Measurements from ENCODE around the gene PIK3CD.
A peak's percentile ranks its signal among the peaks of the same experiment; 100 is the strongest.
"Not testable (repeated sequence)": the region's sequence is repeated elsewhere in the genome, so short reads cannot be mapped to it uniquely, and the experiment has no call there.

The PIK3CD gene

GRCh38 chr1:9705337-9706093 lies 54.0 kb downstream of the PIK3CD start:
- Mint-ChIP-seq H3K9me3 (ENCODE audit: low read depth) (no peaks in the 10 kb centered on the region), H3K4me3 (peak overlapping the region; percentile 30), H3K27me3 (no peaks in the 10 kb centered on the region), H3K27ac (peak overlapping the region; percentile 87), H3K4me1 (ENCODE audit: low read depth) (peaks cover 58% of the 10 kb centered on the region), H3K36me3 (peaks cover 13% of the 10 kb centered on the region)

GRCh38 chr1:9706178-9706577 lies 54.6 kb downstream of the PIK3CD start:
- Mint-ChIP-seq H3K4me3 (no peak overlapping the region), H3K27ac (peak overlapping the region; percentile 41), H3K36me3 (peaks cover 13% of the 10 kb centered on the region), H3K27me3 (no peaks in the 10 kb centered on the region), H3K9me3 (ENCODE audit: low read depth) (no peaks in the 10 kb centered on the region), H3K4me1 (ENCODE audit: low read depth) (peaks cover 55% of the 10 kb centered on the region)

GRCh38 chr1:9710037-9710436 lies 58.5 kb downstream of the PIK3CD start:
- peaks cover 53% of the 10 kb centered on the region for H3K4me1 Mint-ChIP-seq (ENCODE audit: low read depth)
- H3K4me3 Mint-ChIP-seq: no peak overlapping the region
- no peaks in the 10 kb centered on the region for H3K27me3 Mint-ChIP-seq
- peaks cover 8% of the 10 kb centered on the region for H3K36me3 Mint-ChIP-seq
- H3K9me3 Mint-ChIP-seq (ENCODE audit: low read depth): no peaks in the 10 kb centered on the region
- H3K27ac Mint-ChIP-seq: peak overlapping the region; percentile 76

- H3K4me1 Mint-ChIP-seq (ENCODE audit: low read depth): peaks cover 54% of the 10 kb centered on the region
- no peaks in the 10 kb centered on the region for H3K9me3 Mint-ChIP-seq (ENCODE audit: low read depth)
- peak overlapping the region; percentile 64 for H3K27ac Mint-ChIP-seq
- H3K27me3 Mint-ChIP-seq: no peaks in the 10 kb centered on the region
- H3K4me3 Mint-ChIP-seq: peak overlapping the region; percentile 17
- peaks cover 8% of the 10 kb centered on the region for H3K36me3 Mint-ChIP-seq
Measured at GRCh38 chr1:9711466-9712020, 60.0 kb downstream of the PIK3CD start.

GRCh38 chr1:9712767-9713166 lies 61.2 kb downstream of the PIK3CD start:
- not testable (repeated sequence) for H3K36me3 Mint-ChIP-seq; H3K4me3 Mint-ChIP-seq; H3K27me3 Mint-ChIP-seq; H3K9me3 Mint-ChIP-seq (ENCODE audit: low read depth)
- Mint-ChIP-seq H3K4me1 (ENCODE audit: low read depth) (peaks cover 56% of the 10 kb centered on the region), H3K27ac (peak overlapping the region; percentile 72)

- Mint-ChIP-seq H3K27ac (peak overlapping the region; percentile 87), H3K4me3 (peak overlapping the region; percentile 71), H3K9me3 (ENCODE audit: low read depth) (no peaks in the 10 kb centered on the region), H3K4me1 (ENCODE audit: low read depth) (peaks cover 66% of the 10 kb centered on the region), H3K36me3 (peaks cover 8% of the 10 kb centered on the region), H3K27me3 (no peaks in the 10 kb centered on the region)
Measured at GRCh38 chr1:9714257-9714718, 62.8 kb downstream of the PIK3CD start.

- Mint-ChIP-seq H3K27ac (peak overlapping the region; percentile 96), H3K36me3 (peaks cover 4% of the 10 kb centered on the region), H3K4me3 (peak overlapping the region; percentile 88), H3K27me3 (no peaks in the 10 kb centered on the region), H3K4me1 (ENCODE audit: low read depth) (peaks cover 72% of the 10 kb centered on the region), H3K9me3 (ENCODE audit: low read depth) (no peaks in the 10 kb centered on the region)
Measured at GRCh38 chr1:9715536-9716226, 64.2 kb downstream of the PIK3CD start.

- Mint-ChIP-seq H3K27ac (peak overlapping the region; percentile 96), H3K4me3 (peak overlapping the region; percentile 88), H3K4me1 (ENCODE audit: low read depth) (peaks cover 72% of the 10 kb centered on the region), H3K27me3 (no peaks in the 10 kb centered on the region), H3K9me3 (ENCODE audit: low read depth) (no peaks in the 10 kb centered on the region), H3K36me3 (no peaks in the 10 kb centered on the region)
Measured at GRCh38 chr1:9716404-9717192, 65.1 kb downstream of the PIK3CD start.

- Mint-ChIP-seq H3K27ac (peak overlapping the region; percentile 96), H3K9me3 (ENCODE audit: low read depth) (no peaks in the 10 kb centered on the region), H3K4me3 (peak overlapping the region; percentile 88), H3K36me3 (no peaks in the 10 kb centered on the region), H3K4me1 (ENCODE audit: low read depth) (peaks cover 70% of the 10 kb centered on the region), H3K27me3 (no peaks in the 10 kb centered on the region)
Measured at GRCh38 chr1:9717193-9718005, 65.9 kb downstream of the PIK3CD start.

- Mint-ChIP-seq H3K27me3 (no peaks in the 10 kb centered on the region), H3K9me3 (ENCODE audit: low read depth) (no peaks in the 10 kb centered on the region), H3K36me3 (no peaks in the 10 kb centered on the region), H3K4me1 (ENCODE audit: low read depth) (peaks cover 63% of the 10 kb centered on the region), H3K4me3 (peak overlapping the region; percentile 88), H3K27ac (peak overlapping the region; percentile 96)
Measured at GRCh38 chr1:9718006-9718680, 66.6 kb downstream of the PIK3CD start.

GRCh38 chr1:9719978-9720722 lies 68.6 kb downstream of the PIK3CD start:
- Mint-ChIP-seq H3K4me3 (peak overlapping the region; percentile 40), H3K27me3 (no peaks in the 10 kb centered on the region), H3K36me3 (peaks cover 4% of the 10 kb centered on the region), H3K9me3 (ENCODE audit: low read depth) (no peaks in the 10 kb centered on the region), H3K4me1 (ENCODE audit: low read depth) (peaks cover 69% of the 10 kb centered on the region), H3K27ac (peak overlapping the region; percentile 79)

GRCh38 chr1:9720785-9721605 lies 69.5 kb downstream of the PIK3CD start:
- H3K4me3 Mint-ChIP-seq: peak overlapping the region; percentile 66
- H3K9me3 Mint-ChIP-seq (ENCODE audit: low read depth): no peaks in the 10 kb centered on the region
- no peaks in the 10 kb centered on the region for H3K27me3 Mint-ChIP-seq
- H3K4me1 Mint-ChIP-seq (ENCODE audit: low read depth): peaks cover 65% of the 10 kb centered on the region
- peak overlapping the region; percentile 64 for H3K27ac Mint-ChIP-seq
- peaks cover 4% of the 10 kb centered on the region for H3K36me3 Mint-ChIP-seq

Measured in activated naive CD8-positive, alpha-beta T cell (primary cell).